ENCODE data around the gene SULT1C2.

DNA sequence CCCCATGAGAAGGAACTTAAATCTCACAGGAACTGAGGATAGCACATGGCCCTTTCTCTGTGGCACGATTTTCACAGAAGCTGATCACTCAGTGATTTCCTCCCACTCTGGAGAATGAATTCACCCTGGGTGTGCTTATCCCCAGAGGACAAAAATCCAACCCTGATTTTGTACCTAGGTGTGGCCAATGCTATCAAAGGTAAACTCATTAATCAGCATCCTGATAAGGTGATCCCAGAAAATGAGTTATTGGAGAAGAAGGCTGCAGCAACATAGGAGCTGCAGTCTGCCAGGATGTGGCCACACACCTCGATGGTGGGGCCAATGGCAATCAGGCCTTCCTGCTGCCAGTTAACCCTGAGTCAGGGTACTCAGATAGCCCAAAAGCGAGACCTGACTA, 8.2 kb upstream of the SULT1C2 start:
- TF ChIP-seq, protein P1, sequence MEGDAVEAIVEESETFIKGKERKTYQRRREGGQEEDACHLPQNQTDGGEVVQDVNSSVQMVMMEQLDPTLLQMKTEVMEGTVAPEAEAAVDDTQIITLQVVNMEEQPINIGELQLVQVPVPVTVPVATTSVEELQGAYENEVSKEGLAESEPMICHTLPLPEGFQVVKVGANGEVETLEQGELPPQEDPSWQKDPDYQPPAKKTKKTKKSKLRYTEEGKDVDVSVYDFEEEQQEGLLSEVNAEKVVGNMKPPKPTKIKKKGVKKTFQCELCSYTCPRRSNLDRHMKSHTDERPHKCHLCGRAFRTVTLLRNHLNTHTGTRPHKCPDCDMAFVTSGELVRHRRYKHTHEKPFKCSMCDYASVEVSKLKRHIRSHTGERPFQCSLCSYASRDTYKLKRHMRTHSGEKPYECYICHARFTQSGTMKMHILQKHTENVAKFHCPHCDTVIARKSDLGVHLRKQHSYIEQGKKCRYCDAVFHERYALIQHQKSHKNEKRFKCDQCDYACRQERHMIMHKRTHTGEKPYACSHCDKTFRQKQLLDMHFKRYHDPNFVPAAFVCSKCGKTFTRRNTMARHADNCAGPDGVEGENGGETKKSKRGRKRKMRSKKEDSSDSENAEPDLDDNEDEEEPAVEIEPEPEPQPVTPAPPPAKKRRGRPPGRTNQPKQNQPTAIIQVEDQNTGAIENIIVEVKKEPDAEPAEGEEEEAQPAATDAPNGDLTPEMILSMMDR (IDR thresholded peaks at IDR 0.05) = no peak
- TF ChIP-seq POLR2A (IDR thresholded peaks at IDR 0.05) = no peak

Measured in Peyer's patch (tissue), 4 donors.